ENCODE results near the gene SLC22A7.

SLC22A7 gene

DNA sequence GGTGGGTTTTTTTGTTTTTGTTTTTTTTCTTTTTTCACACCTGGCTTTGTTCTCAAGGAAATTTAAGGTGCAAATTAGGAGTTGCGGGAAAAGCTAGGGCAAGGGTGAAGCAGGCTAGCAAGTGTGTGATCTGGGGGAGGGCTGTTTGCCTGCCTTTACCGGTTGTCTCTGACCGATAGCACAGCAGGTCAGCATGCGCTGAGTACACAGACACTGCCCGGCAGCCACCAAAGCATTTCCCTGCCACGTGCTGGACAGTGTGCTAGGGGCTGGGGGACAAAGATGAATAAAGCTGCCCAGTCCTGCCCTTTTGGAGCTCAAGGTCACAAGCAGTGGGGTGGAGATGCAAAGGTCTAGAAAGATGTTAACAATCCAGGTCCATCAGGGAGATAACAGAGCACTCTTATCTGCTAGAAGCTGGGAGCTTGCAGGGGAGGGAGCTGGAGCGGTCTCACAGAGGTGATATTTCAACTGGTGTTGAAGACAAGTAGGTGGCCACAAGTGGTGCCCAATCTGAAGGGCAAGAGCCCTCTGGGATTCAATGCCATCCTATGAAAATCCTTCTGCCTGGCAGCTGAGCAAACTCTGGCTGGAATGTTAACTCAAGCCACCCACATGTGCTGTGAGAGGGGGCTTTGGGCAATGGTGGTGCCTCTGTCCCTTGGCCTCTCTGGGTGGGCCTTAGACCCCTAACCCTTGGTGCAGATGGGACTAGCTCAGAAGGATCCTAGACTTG is 30.3 kb upstream of the SLC22A7 start:
- DNase-seq, result no peak

DNA sequence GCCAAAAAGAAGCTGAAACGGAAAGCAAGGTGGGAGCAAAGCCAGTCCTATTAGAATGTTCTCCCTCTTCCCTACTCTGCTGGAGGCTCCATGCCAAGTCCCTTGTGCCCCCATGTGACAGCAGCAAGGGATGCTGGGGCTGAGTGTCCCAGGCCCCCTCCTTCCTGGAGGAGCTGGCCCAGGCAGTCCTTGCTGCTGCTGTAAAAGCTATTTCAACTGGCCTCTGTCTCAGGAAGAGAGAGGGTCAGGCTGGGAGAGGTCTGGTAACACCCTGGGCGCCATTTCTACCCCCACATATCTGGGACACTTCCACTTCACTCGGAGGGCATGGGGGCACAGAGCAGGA is 29.7 kb upstream of the SLC22A7 start:
- no peak for DNase-seq

DNA sequence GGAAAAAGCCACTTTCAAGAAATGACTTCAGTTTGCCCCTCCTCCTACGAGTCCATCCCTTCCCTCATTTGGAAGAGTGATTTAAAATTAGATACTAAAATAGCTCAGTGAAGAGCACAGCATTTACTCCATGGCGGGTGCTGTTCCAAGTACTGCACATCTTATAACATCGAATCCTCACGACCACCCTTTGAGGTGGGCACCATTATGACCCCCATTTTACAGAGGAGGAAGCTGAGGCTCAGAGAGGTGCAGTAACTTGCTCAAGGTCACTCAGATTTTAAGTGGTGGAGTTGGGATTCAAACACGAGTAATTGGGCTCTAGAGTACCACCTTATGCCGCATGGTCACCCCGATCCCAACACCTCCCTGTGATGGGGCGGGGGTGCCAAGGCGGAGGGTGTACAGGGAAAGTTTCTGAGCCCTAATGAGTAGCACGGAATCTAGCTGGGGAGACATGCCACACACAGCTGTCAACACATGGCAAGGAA is 29.2 kb upstream of the SLC22A7 start:
- no peak for DNase-seq

DNA sequence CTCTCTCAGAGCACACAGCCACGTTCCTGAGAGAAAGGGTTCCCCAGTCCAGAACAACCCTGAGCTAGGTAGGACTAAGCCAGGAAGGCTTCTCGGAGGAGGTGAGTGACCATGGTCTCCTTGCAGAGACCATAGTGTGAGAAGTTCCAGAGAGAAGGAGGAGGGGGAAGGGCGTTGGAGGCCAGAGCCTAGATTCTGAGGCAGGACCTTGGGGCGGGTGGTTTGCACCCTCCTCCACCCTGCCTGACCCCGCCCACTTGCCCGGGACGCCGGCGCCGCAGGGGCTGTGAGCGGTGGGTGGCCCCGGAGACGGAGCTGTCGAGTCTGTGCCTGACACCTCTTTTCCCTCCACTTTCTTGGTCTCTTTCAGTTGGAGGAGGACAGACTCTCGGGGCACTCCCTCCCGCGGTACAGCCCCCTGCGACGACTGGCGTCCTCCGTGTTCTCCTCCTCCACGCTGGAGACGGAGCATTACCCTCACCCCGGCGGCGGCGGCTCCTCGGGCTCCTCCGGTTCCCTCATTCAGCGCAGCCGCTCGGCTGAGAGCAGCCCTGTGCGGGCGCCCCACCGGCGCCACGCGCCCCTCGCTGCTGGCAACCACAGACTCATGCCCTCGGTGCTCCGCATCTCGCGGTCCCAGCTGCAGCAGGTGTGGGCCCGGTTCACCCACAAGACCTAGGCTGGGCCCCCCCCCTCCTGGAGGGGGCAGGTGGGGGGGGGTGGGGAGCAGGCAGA is 28.6 kb upstream of the SLC22A7 start:
- DNase-seq, result peak; percentile 51 to 56

DNA sequence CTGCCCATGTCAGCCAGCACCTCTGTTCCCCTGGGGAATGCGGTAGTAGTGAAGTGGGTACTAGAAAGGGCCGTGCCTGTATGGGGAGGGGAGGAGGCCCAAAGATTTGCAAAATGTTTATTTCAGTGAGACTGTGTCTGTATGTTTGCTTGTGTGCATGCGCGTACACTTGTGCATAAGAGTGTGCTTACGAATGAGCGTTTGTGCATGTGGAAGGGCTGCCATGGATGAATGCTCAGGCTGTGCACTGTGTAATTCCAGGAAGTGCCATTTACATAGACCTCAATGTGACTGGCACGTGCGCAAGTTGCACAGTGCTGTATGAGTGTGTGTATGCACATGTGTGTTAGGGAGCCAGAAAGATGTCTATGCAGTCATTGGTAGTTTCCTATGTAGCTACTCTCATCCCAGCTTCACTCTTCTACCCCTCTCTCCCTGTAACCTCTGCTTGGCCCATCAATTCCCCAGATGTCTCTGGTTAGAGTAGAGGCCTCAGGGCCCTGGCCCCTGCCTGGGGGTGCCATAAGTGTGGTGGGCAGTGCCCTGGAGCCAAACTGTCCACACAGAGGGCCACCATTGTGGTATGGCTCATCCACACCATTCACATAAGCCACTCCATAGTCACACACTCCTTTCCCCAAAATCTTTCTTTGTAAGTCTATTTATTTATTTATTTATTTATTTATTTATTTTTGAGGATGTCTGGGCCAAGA is 26.8 kb upstream of the SLC22A7 start:
- DNase-seq, result no peak

DNA sequence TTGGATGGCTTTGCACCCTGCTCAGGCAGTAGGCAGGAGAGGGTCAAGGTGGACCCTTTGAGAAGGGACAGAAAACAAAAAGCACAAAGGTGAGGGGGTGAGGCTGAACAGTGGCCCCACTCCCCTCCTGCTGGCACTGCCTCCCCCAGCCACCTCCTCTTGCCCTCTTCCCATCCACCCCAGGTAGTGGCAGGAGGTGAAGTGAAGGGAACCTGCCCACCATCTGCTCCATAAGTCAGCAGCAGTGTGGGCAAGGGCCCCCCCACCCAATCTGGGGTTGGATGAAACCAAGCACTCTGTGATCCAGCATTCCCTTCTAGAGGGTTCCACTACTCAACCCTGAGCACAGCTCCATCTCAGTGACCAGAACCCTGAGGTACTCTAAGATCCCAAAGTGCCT is 26.1 kb upstream of the SLC22A7 start:
- no peak for DNase-seq

DNA sequence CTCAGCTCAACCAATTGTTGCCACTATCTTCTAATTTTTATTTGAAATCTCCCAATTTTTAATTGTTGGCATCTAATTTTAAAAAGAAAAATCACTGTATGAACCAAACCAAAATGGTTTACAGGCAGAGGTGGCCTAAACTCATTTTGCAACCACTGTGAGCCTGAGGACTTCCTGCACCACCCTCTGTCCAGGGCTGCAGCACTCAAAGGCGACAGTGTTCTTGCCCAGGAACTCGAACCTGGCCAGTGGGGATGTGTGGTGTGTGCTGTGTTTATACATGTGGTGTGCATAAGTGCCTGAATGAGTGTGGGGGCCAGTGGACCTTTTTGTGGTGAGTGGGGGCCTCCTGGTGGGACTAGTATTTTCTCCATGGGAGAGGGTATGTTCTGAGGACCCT is 24.4 kb upstream of the SLC22A7 start:
- DNase-seq, result no peak

DNA sequence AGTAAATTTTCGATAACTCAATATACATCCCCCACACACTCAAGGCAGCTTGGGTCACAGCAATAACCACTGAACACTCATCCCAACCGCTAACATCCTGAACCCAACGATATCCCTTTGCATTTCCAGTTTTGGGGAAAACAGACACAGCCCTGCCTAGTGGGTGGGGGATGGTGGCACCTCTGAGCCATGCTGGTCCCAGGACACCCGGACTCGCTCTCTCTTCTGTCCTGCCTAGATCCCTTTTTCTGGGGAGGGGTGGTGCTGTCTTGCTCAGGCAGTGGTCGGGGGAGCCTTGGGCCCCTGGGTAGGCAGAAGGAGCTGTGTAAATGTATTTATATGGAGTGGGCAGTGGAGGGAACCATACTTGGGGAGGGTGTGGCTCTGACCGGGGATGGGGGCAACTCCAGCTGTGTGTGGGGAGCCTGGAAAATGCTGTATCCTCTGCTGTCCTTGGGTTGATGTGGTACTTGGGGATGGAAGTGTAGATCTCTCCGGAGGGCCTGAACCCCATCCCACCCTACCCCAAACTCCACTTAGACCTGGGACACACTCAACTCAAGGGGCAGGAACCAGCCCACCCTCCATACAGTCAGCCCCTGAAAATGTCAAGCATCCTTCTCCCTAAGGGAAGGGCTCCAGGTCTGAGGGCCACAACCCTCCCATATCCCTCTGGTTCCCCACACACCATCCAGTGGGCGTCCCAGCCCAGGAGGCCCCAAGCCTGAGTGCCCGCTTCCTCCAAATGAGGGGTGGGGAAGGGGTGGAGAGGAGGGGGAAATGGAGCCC is 23.7 kb upstream of the SLC22A7 start:
- no peak for DNase-seq

DNA sequence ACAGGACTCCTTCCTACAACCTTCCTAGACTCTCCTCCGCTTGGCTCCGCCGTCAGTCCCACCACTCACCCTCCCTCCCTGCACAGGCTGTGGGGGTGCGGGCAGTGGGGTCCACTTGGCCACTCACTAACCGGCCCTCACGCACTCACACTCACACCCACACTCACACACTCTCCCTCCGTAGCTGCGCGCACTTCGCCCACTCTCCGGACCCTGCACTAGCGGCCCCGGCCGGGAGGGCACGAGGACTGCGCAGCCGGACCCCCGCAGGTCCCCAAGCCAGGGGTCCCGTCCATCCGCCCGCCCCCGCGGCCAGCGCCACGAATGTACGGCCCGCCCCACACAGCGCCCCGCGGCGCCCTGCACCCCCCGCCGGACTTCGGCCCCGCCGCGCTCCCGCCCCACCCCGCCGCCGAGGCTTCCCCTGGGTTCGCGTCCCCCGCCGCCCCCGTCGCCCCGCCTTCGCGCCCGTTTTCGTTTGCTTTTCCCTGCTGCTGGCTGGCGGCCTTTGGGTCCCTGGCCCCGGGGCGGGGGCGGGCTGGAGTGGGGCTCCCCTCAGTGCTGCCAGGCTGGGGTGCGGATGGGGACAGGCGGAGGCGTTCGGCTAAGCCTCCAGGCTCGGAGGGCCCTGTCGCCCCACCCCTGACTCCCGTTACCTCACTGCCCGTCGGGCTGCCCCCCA is 23.0 kb upstream of the SLC22A7 start:
- DNase-seq, result peak; percentile 24 to 36

DNA sequence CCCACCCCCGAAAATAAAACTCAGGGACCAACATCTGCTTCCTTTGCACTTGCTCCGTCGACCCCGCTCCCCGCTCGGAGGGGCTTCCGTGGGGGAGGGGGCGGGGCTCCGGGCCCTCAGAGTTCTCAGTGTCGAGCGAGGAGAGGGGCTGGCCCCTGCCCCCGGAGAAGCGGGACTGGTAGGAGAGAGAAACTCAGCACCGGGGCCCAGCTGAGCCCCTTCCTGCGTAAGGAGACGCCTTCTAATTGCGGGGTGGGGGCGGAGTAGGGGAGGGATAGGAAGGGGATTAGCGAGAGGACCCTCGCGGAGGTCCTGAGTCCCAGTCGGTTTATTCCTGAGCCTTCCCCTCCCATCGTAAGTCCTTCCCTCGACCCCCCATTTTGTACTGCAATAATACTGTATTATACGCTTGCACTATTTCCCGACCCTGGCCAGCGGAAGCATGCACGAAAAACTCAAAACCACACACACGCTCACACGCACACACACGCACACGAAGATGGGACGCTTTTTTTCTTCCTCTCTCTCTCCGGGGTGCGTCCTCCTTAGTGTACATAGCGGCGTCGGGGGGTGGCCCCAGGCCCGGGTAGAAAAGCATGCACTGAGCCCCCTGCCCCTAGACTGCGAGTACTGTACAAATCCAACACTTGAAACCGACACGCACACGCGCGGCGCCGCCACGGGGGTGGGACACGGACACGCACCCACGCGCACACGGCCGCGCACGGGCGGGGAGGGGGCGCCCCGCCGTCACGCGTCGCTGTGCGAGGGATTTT is 22.1 kb upstream of the SLC22A7 start:
- peak; percentile 9 to 25 for DNase-seq

DNA sequence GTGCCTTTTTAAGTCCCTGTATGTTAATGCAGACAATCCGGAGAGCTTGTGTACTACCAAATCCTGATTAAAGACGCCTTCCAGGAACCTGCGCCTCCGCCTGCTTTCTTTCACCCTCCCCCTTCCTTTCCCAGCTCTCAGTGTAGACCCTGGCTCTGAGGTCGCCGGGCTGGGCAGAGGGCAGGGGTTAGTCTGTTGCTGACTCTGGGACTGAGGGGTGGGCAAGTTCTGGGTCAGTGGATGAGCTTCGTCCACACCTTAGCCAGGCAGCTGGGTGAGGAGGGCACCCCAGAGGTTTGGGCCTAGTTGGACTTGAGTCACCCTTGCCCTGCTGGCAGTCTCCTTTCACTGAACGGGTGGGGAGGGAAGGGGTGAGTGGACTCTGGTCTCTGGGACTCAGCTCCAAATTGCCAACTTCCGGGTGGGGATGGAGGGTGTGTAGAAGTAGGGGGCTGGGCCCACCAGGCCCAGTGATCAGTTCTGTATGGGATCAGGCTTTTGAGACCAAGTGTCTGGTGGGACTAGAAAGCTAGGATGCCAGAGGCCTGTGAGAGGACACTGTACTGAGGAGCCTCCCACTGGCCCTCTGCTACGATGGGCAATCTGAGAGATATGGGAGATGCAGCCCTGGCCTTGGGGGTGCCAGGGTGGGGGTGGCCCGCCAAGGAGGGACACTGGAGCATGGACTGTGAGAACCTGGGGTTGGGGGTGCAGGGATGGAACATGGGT is 21.3 kb upstream of the SLC22A7 start:
- DNase-seq, result no peak

DNA sequence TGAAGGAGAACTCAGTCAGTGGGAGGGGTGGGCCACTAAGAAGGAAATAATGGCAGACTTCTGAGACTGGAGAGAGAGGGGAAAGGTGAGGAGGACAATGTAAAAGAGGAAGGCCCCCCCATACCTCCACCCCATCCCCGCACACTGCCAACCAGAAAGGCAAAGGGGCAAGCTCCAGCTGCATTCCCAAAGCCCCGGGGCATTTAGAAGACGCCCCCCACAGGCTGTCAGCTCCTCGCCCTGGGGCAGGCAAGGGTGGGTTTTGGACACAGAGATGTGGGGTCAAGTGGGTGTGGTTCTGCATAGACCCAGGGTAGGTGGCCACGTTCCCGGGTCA is 20.8 kb upstream of the SLC22A7 start:
- DNase-seq, result no peak

DNA sequence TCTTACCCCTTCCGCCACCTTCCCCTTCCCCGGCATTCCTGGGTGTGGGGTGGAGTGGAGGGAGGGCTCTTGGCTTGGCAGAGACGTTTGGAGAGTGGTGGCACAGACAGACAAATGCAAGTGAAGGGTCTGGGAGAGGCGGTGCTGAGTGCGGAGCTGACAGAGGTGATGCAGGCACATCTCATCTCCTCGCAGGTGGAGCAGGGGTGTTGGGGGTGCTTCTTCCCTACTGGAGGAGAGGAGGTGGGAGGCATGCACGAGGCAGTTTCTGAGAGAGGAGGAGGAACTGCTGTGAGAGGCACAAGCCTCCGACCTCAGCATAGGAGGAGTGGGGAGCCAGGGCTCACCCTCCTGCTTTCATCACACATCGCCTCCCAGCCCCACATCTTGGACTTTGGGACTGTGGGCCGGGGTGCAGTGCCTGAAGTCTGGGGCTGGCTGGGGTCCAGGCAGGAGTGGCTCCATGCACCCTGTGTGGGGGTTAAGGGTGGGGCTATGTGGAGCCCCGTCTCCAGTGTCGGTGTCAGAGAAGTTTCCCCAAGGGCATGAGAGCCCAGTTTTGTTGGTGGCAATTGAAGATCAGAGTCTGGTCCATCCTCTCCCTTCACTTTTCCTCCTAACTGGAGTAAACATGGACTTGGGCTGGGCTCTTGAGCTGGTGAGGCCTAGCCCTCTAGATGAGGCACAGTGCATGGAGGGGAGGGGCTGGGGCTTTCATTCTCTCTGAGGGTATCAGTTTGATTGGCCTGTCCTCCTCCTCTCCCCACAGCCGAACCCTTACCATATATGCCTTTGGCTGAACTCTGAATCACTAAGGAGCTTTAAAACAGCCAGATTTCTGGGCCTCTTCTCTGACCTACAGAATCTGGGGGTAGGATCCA is 20.2 kb upstream of the SLC22A7 start:
- no peak for DNase-seq

DNA sequence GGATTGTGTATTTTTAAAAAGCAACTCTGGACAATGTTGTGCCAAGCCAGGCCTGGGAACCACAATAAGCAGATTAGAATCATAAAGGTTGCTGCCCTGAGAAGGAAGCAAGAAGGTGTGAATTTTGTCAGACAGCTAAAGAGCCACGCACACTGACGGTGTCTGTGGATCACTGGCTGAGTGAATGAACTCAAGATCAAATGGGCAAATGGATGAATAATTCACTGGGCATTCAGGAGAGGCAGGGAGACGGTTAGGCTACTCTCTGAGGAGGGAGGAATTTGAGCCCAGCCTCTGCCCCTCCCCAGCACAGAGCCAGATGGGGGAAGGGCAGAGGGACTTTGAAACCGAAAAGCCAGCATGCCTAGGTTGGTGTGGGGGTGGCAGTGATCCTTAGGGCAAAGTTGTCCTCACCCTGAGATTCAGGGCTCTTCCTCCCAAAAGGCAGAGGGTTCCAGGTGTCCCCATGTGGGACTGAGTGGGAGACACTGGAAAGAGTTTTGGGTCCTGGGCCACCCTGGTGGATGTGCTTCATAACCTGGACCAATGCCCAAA is 19.5 kb upstream of the SLC22A7 start:
- no peak for DNase-seq

DNA sequence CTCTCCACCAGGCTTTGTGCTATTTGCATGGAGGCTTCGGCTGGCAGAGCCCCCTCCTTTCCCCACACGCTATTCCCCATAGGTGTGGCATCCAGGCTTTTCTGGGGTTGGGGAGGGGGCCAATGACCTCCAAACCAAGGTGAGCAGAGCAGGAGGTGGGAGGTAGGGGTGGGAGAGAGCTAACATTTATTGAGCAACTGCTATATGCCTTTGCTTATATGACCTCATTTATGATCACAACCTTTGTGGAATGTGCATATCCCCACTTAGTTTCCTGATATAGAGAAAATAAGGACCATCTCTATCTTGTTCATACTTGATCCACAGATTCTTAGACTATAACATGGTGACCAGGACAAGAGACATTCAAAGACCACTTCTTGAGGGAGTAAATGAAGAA is 17.8 kb upstream of the SLC22A7 start:
- DNase-seq, result no peak

DNA sequence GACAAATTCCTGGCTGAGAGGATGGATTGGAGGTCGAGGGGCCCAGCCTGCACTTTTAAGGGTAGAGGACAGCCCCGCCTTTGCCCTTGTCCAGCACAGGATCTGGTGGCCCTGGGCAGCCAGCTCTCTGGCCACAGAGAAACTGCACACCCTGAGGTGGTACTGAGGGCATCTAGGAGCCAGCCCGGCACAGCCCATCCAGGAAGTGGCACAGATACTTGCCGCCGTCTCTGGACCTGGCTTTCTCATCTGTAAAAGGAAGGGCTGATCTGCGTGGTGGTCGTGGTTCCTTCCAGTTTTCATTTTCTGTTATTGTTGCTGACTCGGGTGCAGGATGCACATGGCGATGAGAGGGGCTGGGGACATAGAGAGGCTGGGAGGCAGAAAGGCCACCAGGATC is 16.0 kb upstream of the SLC22A7 start:
- no peak for DNase-seq

DNA sequence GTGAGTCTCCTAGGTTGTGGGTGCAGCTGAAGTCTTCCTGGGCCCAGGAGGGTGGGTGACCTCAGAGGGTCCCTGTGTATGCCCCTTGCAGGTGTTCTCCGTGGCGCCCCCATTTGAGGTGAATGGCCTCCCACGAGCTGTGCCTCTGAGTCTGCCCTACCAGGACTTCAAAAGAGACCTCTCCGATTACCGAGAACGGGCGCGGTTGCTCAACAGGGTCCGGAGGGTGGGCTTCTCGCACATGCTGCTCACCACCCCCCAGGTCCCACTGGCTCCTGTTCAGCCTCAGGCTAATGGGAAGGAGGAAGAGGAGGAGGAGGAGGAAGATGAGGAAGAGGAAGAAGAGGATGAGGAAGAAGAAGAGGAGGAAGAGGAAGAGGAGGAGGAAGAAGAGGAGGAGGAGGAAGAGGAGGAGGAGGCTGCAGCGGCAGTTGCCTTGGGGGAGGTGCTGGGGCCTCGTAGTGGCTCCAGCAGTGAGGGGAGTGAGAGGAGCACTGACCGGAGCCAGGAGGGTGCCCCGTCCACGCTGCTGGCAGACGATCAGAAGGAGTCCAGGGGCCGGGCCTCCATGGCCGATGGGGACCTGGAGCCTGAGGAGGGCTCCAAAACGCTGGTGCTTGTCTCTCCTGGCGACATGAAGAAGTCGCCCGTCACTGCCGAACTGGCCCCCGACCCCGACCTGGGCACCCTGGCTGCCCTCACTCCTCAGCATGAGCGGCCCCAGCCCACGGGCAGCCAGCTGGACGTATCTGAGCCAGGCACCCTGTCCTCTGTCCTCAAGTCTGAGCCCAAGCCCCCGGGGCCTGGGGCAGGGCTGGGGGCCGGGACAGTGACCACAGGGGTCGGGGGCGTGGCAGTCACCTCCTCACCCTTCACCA is 15.2 kb upstream of the SLC22A7 start:
- DNase-seq, result no peak

DNA sequence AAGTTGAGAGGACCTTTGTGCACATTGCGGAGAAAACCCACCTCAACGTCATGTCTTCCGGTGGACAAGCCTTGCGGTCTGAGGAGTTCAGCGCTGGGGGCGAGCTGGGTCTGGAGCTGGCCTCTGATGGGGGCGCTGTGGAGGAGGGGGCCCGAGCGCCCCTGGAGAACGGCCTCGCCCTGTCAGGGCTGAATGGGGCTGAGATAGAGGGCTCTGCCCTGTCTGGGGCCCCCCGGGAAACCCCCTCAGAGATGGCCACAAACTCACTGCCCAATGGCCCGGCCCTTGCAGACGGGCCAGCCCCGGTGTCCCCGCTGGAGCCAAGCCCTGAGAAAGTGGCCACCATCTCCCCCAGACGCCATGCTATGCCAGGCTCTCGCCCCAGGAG is 14.6 kb upstream of the SLC22A7 start:
- DNase-seq, result no peak

DNA sequence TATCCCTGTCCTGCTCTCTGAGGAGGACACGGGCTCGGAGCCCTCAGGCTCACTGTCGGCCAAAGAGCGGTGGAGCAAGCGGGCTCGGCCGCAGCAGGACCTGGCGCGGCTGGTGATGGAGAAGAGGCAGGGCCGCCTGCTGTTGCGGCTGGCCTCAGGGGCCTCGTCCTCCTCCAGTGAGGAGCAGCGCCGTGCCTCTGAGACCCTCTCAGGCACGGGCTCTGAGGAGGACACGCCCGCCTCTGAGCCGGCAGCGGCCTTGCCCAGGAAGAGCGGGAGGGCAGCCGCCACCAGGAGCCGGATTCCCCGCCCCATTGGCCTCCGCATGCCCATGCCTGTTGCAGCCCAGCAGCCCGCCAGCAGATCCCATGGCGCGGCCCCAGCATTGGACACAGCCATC is 14.2 kb upstream of the SLC22A7 start:
- no peak for DNase-seq
